ENCODE data around the gene USP2. TPM values are rescaled to one million over a fixed set of nuclear protein-coding genes. Genes with fewer than 3 reads are reported as not detected.

Gene USP2
- total RNA-seq, 1 experiment from 2014 or later, result 5.7 TPM

- H2BK5ac ChIP-seq (ENCODE audit: insufficient read length, low read length), result no peak overlapping the region
- H3K27me3 Mint-ChIP-seq (ENCODE audit: low read depth), result no peaks in the 10 kb centered on the region; the same call in 1 of the 2 replicates
- H3K4me3 Mint-ChIP-seq, result no peak overlapping the region
- no peak overlapping the region for H3K27ac ChIP-seq (ENCODE audit: insufficient read length, low read depth, low read length)
- H3K9me3 Mint-ChIP-seq, result no peaks in the 10 kb centered on the region; a peak in 1 of 5 replicates
- no peak overlapping the region for H3K27ac Mint-ChIP-seq
- H4K20me1 ChIP-seq (ENCODE audit: control insufficient read depth, insufficient read depth, insufficient read length), result peaks cover 2% of the 10 kb centered on the region
- no peaks in the 10 kb centered on the region for H3K9me3 ChIP-seq (ENCODE audit: control insufficient read depth, low read depth, low read length)
- no peaks in the 10 kb centered on the region for H3K23me2 ChIP-seq (ENCODE audit: insufficient read length, low read depth, low read length, poor library complexity, severe bottlenecking)
- no peaks in the 10 kb centered on the region for H3K79me2 ChIP-seq (ENCODE audit: insufficient read depth, low read length)
- no peak overlapping the region for H3K56ac ChIP-seq (ENCODE audit: insufficient read length, low read depth, low read length)
- no peak overlapping the region for H4K91ac ChIP-seq (ENCODE audit: insufficient read length, low read depth, low read length)
- no peak overlapping the region for H2BK120ac ChIP-seq (ENCODE audit: low read depth, low read length, poor library complexity, severe bottlenecking)
- WGBS (ENCODE audit: extremely low coverage, insufficient read length, low lambda C conversion rate), result no CpG with 5 or more reads among the region's 2 CpGs
- H3K79me1 ChIP-seq (ENCODE audit: insufficient read depth, low read depth, low read length, poor library complexity, severe bottlenecking), result no peaks in the 10 kb centered on the region
- peaks cover 13 to 16% of the 10 kb centered on the region in 2 experiments for H3K4me1 Mint-ChIP-seq
- H2BK20ac ChIP-seq (ENCODE audit: low read depth, low read length, poor library complexity, severe bottlenecking), result no peak overlapping the region
- peaks cover 10 to 23% (median 19%) of the 10 kb centered on the region in 3 experiments for H3K36me3 Mint-ChIP-seq (ENCODE audit: insufficient read depth in 1 of 3, low read depth in 3 of 3)
- no peak overlapping the region for H2AK5ac ChIP-seq (ENCODE audit: insufficient read length, low read length)
- H4K8ac ChIP-seq (replicated peaks; ENCODE audit: insufficient read length, low read depth, low read length), result no peak overlapping the region
- TF ChIP-seq CTCF (conservative IDR thresholded peaks at IDR 0.05), result no peak
- no peak overlapping the region for H4K5ac ChIP-seq (ENCODE audit: insufficient read length, low read depth, low read length)
- H3K23ac ChIP-seq (ENCODE audit: insufficient read length, low read depth, low read length), result no peak overlapping the region
- H2BK12ac ChIP-seq (ENCODE audit: insufficient read length, low read depth, low read length), result no peak overlapping the region
- no peak overlapping the region for H3K18ac ChIP-seq (ENCODE audit: insufficient read length, low read depth, low read length)
- H3K4ac ChIP-seq (ENCODE audit: low read depth, low read length), result no peak overlapping the region
- H2BK15ac ChIP-seq (ENCODE audit: low read depth, low read length), result no peak overlapping the region
- no peak overlapping the region for H3K14ac ChIP-seq (ENCODE audit: insufficient read depth, low read length)
- no peaks in the 10 kb centered on the region for H3K27me3 ChIP-seq (ENCODE audit: insufficient read depth, low read length)
- no peak overlapping the region for H3T11ph ChIP-seq (ENCODE audit: low read length)
- no peak overlapping the region for H3K4me2 ChIP-seq (ENCODE audit: insufficient read depth, insufficient read length, low read length)
- DNase-seq, result no peak
- H2AFZ ChIP-seq (ENCODE audit: low read length), result no peak overlapping the region
- H3K4me1 ChIP-seq (ENCODE audit: insufficient read depth, low read length), result peaks cover 2% of the 10 kb centered on the region; the same call in 1 of the 2 replicates
- no peak overlapping the region for H3K9ac ChIP-seq (ENCODE audit: extremely low read depth, insufficient read length, low read length)
These were observed 32.8 kb upstream of the USP2 start for GRCh38 chr11:119414321-119414720.
